NCI-H774 (cell line): Measurements from ENCODE around the gene DUSP7.

Experiments
- DNase-seq: peaks from one replicate; lab custom pipeline; 2025; lab: John Stamatoyannopoulos, UW

DUSP7 gene

GRCh38 chr3:52028572-52028971 lies 27.8 kb downstream of the DUSP7 start:
- no peak for DNase-seq

- DNase-seq, result no peak
Observed at GRCh38 chr3:52026041-52026440, 30.3 kb downstream of the DUSP7 start.

- no peak for DNase-seq
Observed at GRCh38 chr3:52025453-52025852, 30.9 kb downstream of the DUSP7 start.

GRCh38 chr3:52024765-52025452 lies 31.5 kb downstream of the DUSP7 start:
- DNase-seq, result no peak

- no peak for DNase-seq
Observed at GRCh38 chr3:52023860-52024764, 32.3 kb downstream of the DUSP7 start.

GRCh38 chr3:52023101-52023770 lies 33.1 kb downstream of the DUSP7 start:
- no peak for DNase-seq

GRCh38 chr3:52022323-52023100 lies 33.9 kb downstream of the DUSP7 start:
- DNase-seq, result no peak

GRCh38 chr3:52021489-52022268 lies 34.7 kb downstream of the DUSP7 start:
- no peak for DNase-seq

GRCh38 chr3:52020796-52021195 lies 35.6 kb downstream of the DUSP7 start:
- no peak for DNase-seq

- DNase-seq, result no peak
Observed at GRCh38 chr3:52019352-52020080, 36.9 kb downstream of the DUSP7 start.

GRCh38 chr3:52018319-52019000 lies 37.9 kb downstream of the DUSP7 start:
- DNase-seq, result no peak

- no peak for DNase-seq
Observed at GRCh38 chr3:52017586-52017985, 38.8 kb downstream of the DUSP7 start.

- DNase-seq, result no peak
Observed at GRCh38 chr3:52015438-52016228, 40.7 kb downstream of the DUSP7 start.

GRCh38 chr3:52014613-52015012 lies 41.8 kb downstream of the DUSP7 start:
- no peak for DNase-seq

- DNase-seq, result no peak
Observed at GRCh38 chr3:52013802-52014598, 42.4 kb downstream of the DUSP7 start.

- DNase-seq, result no peak
Observed at GRCh38 chr3:52012699-52013098, 43.7 kb downstream of the DUSP7 start.

GRCh38 chr3:52010431-52010830 lies 45.9 kb downstream of the DUSP7 start:
- DNase-seq, result no peak

GRCh38 chr3:52007291-52007690 lies 49.1 kb downstream of the DUSP7 start:
- no peak for DNase-seq
